Mucosa of descending colon (tissue), 3 donors: ENCODE data around the gene PDSS2. TPM values are rescaled to one million over a fixed set of nuclear protein-coding genes. Genes with fewer than 3 reads are reported as not detected.

Experiments
- ATAC-seq: fragments of 200-7000 bp; cut with Tn5 transposase; one replicate; pipeline ENCODE4 v1.9.1; 2020; ENCODE audit warnings: mild to moderate bottlenecking, moderate library complexity
- DNase-seq, 3 donors: peaks; one replicate each; pipeline ENCODE4 v3.0.0-alpha.2; 2020
- H3K36me3 ChIP-seq: fragments of 200-600 bp; one replicate; pipeline ENCODE4 v1.8.0; 2021; ENCODE audit warnings: low read depth, mild to moderate bottlenecking
- H3K4me1 ChIP-seq: fragments of 200-600 bp; one replicate; pipeline ENCODE4 v1.8.0; 2021; ENCODE audit warnings: low read depth, mild to moderate bottlenecking
- H3K4me3 ChIP-seq: fragments of 200-600 bp; one replicate; pipeline ENCODE4 v1.8.0; 2021; ENCODE audit warnings: mild to moderate bottlenecking
- H3K9me3 ChIP-seq: fragments of 200-600 bp; one replicate; pipeline ENCODE4 v1.8.0; 2021; ENCODE audit warnings: mild to moderate bottlenecking
- intact Hi-C, 2 donors: fragments of 100-400 bp; cut with DNase I in 1 of 2; cut with micrococcal nuclease in 1 of 2; formaldehyde crosslinking; loops; one replicate each; pipeline versions ENCODE4 v1.11.0 to v1.11.1; 2022; cut with DNase I, micrococcal nuclease
- total RNA-seq, 3 donors: library from RNA; stranded (reverse); fragmentation: NEBNext Ultra II Directional in 2 of 3; extraction: Animal tissue kit (Norgen Biotek cat#: 25700) in 2 of 3; gene quantifications; one replicate each; pipeline versions ENCODE4 v1.2.1 to v1.2.4, GENCODE V29; 2021 to 2023
- TF ChIP-seq, protein P1 (sequence below): fragments of 200-600 bp; IDR thresholded peaks from one replicate; pipeline ENCODE4 v1.8.0; 2022; ENCODE audit warnings: antibody characterized with exemption, mild to moderate bottlenecking
- donor health status: DM: no; HTN: no; CAD: no; lungs with moderate emphysema.
- donor health status: DM: no; HTN: no; CAD: no.
- donor health status: DM: no; HTN: yes; CAD: no.

Gene PDSS2
- total RNA-seq, 3 donors from 2014 or later, result 16.2 to 26.3 (median 25.6) TPM

GRCh38 chr6:107217248-107217647, 242.1 kb downstream of the PDSS2 start:
- TF ChIP-seq, protein P1, sequence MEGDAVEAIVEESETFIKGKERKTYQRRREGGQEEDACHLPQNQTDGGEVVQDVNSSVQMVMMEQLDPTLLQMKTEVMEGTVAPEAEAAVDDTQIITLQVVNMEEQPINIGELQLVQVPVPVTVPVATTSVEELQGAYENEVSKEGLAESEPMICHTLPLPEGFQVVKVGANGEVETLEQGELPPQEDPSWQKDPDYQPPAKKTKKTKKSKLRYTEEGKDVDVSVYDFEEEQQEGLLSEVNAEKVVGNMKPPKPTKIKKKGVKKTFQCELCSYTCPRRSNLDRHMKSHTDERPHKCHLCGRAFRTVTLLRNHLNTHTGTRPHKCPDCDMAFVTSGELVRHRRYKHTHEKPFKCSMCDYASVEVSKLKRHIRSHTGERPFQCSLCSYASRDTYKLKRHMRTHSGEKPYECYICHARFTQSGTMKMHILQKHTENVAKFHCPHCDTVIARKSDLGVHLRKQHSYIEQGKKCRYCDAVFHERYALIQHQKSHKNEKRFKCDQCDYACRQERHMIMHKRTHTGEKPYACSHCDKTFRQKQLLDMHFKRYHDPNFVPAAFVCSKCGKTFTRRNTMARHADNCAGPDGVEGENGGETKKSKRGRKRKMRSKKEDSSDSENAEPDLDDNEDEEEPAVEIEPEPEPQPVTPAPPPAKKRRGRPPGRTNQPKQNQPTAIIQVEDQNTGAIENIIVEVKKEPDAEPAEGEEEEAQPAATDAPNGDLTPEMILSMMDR, result no peak
- H3K9me3 ChIP-seq, result no peaks in the 10 kb centered on the region
- peak; percentile 51 for ATAC-seq
- intact Hi-C loops, result no loop called here
- DNase-seq, result no peak
- H3K4me1 ChIP-seq, result peaks cover 5% of the 10 kb centered on the region
- no peaks in the 10 kb centered on the region for H3K36me3 ChIP-seq
- H3K4me3 ChIP-seq, result no peak overlapping the region

GRCh38 chr6:107216197-107216933, 243.0 kb downstream of the PDSS2 start:
- TF ChIP-seq, protein P1, result no peak
- no peaks in the 10 kb centered on the region for H3K36me3 ChIP-seq
- DNase-seq (peak in 1 of 3 donors; percentile 6), ATAC-seq (no peak)
- intact Hi-C loops, result no loop called here
- H3K4me3 ChIP-seq, result no peak overlapping the region
- peaks cover 5% of the 10 kb centered on the region for H3K4me1 ChIP-seq
- H3K9me3 ChIP-seq, result no peaks in the 10 kb centered on the region

DNA sequence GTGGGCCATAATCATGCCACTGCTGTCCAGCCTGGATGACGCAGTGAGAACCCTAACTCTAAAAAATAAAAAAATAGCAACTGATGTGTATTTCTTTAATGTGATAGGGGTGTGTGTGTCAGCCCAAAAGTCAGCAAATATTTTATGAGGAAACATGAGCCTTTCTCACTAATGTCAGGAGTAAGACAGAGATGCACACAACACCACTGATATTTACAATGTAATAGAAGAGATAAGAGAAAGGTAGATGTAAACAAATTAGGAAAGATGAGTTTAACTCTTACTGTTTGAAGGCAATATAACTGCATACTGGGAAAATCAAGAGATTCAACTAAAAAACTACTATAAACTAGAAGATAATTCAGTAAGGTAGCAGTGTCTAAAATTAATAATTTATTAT, 244.0 kb downstream of the PDSS2 start:
- TF ChIP-seq, protein P1, result no peak
- H3K4me3 ChIP-seq, result no peak overlapping the region
- DNase-seq, result no peak
- intact Hi-C loops, result no loop called here
- ATAC-seq, result no peak
- no peaks in the 10 kb centered on the region for H3K9me3 ChIP-seq
- peaks cover 5% of the 10 kb centered on the region for H3K4me1 ChIP-seq
- no peaks in the 10 kb centered on the region for H3K36me3 ChIP-seq

DNA sequence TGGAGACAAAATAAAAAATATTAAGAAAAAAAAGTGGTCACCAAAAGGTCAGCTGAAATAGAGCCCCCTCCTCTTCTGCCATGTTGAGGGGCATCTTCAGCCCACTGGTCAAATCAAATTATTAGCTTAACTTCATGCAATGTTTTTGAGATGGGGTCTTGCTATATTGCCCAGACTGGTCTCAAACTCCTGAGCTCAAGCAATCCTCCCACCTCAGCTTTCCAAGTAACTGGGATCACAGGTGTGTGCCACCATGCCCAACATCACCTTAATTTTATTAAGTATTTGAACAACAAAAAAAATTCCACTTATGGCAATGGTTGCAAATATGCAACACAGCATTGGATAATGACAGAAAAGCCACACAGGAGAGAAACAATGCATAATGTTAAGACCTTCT, 244.7 kb downstream of the PDSS2 start:
- H3K9me3 ChIP-seq, result no peaks in the 10 kb centered on the region
- no peak for DNase-seq
- ATAC-seq, result no peak

GRCh38 chr6:107209406-107210305, 249.7 kb downstream of the PDSS2 start:
- H3K4me1 ChIP-seq, result no peaks in the 10 kb centered on the region
- ATAC-seq (no peak), DNase-seq (no peak)
- H3K9me3 ChIP-seq, result no peaks in the 10 kb centered on the region
- no peak overlapping the region for H3K4me3 ChIP-seq
- TF ChIP-seq, protein P1, result no peak
- intact Hi-C loops, result no loop called here
- no peaks in the 10 kb centered on the region for H3K36me3 ChIP-seq

More for the DNA sequence above, 244.7 kb downstream of the PDSS2 start:
- intact Hi-C loops, result no loop called here
- H3K36me3 ChIP-seq, result no peaks in the 10 kb centered on the region
- H3K4me1 ChIP-seq, result peaks cover 5% of the 10 kb centered on the region
- TF ChIP-seq, protein P1, result no peak
- no peak overlapping the region for H3K4me3 ChIP-seq
